Mesendoderm (in vitro differentiated cells): Measurements from ENCODE around the gene BMPR1B.
A peak's percentile ranks its signal among the peaks of the same experiment; 100 is the strongest.
"Not testable (repeated sequence)": the region's sequence is repeated elsewhere in the genome, so short reads cannot be mapped to it uniquely, and the experiment has no call there.

Experiments used
- DNase-seq: peaks from one replicate; pipeline ENCODE4 v3.0.0; 2013
- H2AK5ac ChIP-seq: 2 replicates; pipeline ENCODE4 v1.6.1; 2013; ENCODE audit warnings: low read length, inconsistent platforms
- H2BK120ac ChIP-seq: 2 replicates; pipeline ENCODE4 v1.6.1; 2013; ENCODE audit warnings: low read depth, mild to moderate bottlenecking, low read length, moderate library complexity, mixed read lengths
- H2BK15ac ChIP-seq: replicated peaks from 2 replicates; pipeline ENCODE4 v1.6.1; 2013; ENCODE audit warnings: low read depth, mild to moderate bottlenecking, moderate library complexity
- H2BK5ac ChIP-seq: 2 replicates; pipeline ENCODE4 v1.6.1; 2013; ENCODE audit warnings: low read length, inconsistent platforms
- H3K18ac ChIP-seq: 2 replicates; pipeline ENCODE4 v1.6.1; 2013; ENCODE audit warnings: mild to moderate bottlenecking, low read length, mixed read lengths
- H3K23ac ChIP-seq: one replicate; pipeline ENCODE4 v1.6.1; 2013; ENCODE audit warnings: low read length
- H3K27ac ChIP-seq: 2 replicates; pipeline ENCODE4 v1.5.1; 2013; ENCODE audit warnings: low read depth, mild to moderate bottlenecking, inconsistent platforms, low read length, moderate library complexity
- H3K27me3 ChIP-seq: 2 replicates; pipeline ENCODE4 v1.6.1; 2013; ENCODE audit warnings: low read length, control low read depth, mild to moderate bottlenecking, inconsistent platforms; ENCODE audit not compliant: insufficient read depth, poor library complexity
- H3K36me3 ChIP-seq: 2 replicates; pipeline ENCODE4 v1.6.1; 2013; ENCODE audit warnings: low read length, inconsistent platforms; ENCODE audit not compliant: control insufficient read depth, insufficient read depth
- H3K4ac ChIP-seq: one replicate; pipeline ENCODE4 v1.6.1; 2013; ENCODE audit warnings: low read depth, mild to moderate bottlenecking, low read length, moderate library complexity
- H3K4me1 ChIP-seq: 2 replicates; pipeline ENCODE4 v1.6.1; 2013; ENCODE audit warnings: low read depth, low read length, inconsistent platforms; ENCODE audit not compliant: control insufficient read depth
- H3K4me2 ChIP-seq: 2 replicates; pipeline ENCODE4 v1.6.1; 2013; ENCODE audit warnings: low read length
- H3K4me3 ChIP-seq: 2 replicates; pipeline ENCODE4 v1.5.1; 2013; ENCODE audit warnings: mild to moderate bottlenecking, low read length
- H3K56ac ChIP-seq: one replicate; pipeline ENCODE4 v1.6.1; 2013; ENCODE audit warnings: low read length
- H3K79me1 ChIP-seq: 2 replicates; pipeline ENCODE4 v1.6.1; 2013; ENCODE audit warnings: low read length, inconsistent platforms
- H3K79me2 ChIP-seq: 2 replicates; pipeline ENCODE4 v1.6.1; 2013; ENCODE audit warnings: mild to moderate bottlenecking, low read length; ENCODE audit not compliant: control insufficient read depth, insufficient read depth
- H3K9ac ChIP-seq: 2 replicates; pipeline ENCODE4 v1.6.1; 2013; ENCODE audit warnings: low read length, inconsistent platforms
- H4K5ac ChIP-seq: one replicate; pipeline ENCODE4 v1.6.1; 2013; ENCODE audit warnings: low read length
- H4K8ac ChIP-seq: one replicate; pipeline ENCODE4 v1.6.1; 2013; ENCODE audit warnings: low read depth, mild to moderate bottlenecking, control low read depth, low read length, moderate library complexity
- WGBS: extraction: QIAGEN DNeasy Blood & Tissue Kit; methylation state at CpG from one replicate; pipeline ENCODE4 v1.1.7; 2013; ENCODE audit warnings: low lambda C conversion rate, missing lambda C conversion rate; ENCODE audit not compliant: insufficient coverage; ENCODE audit errors: extremely low coverage; 5-methylcytosine and 5-hydroxymethylcytosine counted together

BMPR1B gene

GRCh38 chr4:94826206-94826605 lies 68.5 kb downstream of the BMPR1B start:
- no peak for DNase-seq
- H3K9ac ChIP-seq: no peak overlapping the region
- H2BK5ac ChIP-seq: no peak overlapping the region
- H2AK5ac ChIP-seq: no peak overlapping the region
- H4K5ac ChIP-seq: no peak overlapping the region
- H2BK120ac ChIP-seq: no peak overlapping the region
- no peak overlapping the region for H3K56ac ChIP-seq
- no peaks in the 10 kb centered on the region for H3K27me3 ChIP-seq
- no CpG with 5 or more reads among the region's 5 CpGs for WGBS
- no peak overlapping the region for H3K27ac ChIP-seq
- no peak overlapping the region for H3K4me3 ChIP-seq
- no peaks in the 10 kb centered on the region for H3K79me1 ChIP-seq
- H3K4me2 ChIP-seq: no peak overlapping the region
- no peaks in the 10 kb centered on the region for H3K36me3 ChIP-seq
- no peak overlapping the region for H3K4ac ChIP-seq
- no peaks in the 10 kb centered on the region for H3K79me2 ChIP-seq
- no peak overlapping the region for H3K23ac ChIP-seq
- peak overlapping the region; percentile 39 for H3K18ac ChIP-seq
- peak overlapping the region; percentile 57 for H2BK15ac ChIP-seq
- H4K8ac ChIP-seq: no peak overlapping the region
- peaks cover 3% of the 10 kb centered on the region for H3K4me1 ChIP-seq

DNA sequence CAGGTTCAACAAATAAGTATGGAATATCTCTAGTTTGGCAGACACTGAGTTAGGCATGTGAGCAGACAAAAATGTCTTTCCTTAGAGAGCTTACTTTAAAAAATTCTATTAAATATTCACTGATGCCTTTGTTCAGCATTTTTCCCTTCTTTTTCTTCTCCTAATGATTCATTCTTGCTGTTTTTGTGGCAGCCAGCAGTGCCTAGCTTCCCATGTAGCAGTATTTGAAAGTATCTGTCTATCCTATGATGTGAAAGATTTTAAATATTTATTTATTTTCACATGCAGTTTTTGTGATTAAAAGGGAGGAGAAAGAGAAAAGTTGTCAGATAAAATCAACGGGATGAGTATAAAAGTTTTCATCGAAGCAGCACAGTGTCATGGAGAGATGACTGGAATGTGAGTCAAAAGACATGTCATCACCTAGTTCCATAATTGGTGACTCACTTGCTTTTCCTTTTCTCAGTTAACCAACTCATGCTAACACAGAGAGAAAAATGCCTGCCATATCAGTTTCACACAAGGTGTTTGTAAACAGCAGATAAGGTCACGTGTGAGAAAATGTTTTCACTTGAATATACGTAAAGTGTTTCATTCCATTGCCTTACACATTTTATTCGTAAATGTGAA lies 69.8 kb downstream of the BMPR1B start:
- WGBS: no CpG with 5 or more reads among the region's 5 CpGs
- no peak overlapping the region for H3K9ac ChIP-seq

DNA sequence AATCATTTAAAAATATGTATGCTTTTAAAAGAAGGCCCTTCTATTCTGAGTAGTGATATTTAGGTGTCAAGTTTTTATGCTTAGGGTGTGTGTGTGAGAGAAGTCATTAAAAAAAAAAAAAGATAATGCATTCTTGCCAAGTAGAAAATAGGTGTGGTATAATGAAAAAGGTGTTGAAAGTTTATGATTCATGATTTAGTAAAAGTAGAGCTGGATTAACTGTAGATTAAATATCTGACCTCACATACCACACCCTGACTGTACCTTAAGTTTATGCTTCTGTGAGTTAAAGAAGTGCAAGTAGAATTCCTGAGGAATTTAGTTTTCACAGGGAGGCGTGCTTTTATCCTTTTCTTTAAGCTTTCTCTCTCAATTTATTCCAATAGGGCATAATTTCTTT lies 71.1 kb downstream of the BMPR1B start:
- Histone ChIP-seq H3K79me2 (no peaks in the 10 kb centered on the region), H3K27me3 (no peaks in the 10 kb centered on the region), H3K4me1 (peaks cover 3% of the 10 kb centered on the region), H3K4ac (no peak overlapping the region), H2BK5ac (no peak overlapping the region), H4K5ac (no peak overlapping the region), H3K18ac (no peak overlapping the region), H2AK5ac (no peak overlapping the region), H3K4me3 (no peak overlapping the region), H2BK15ac (peak overlapping the region; percentile 19), H3K9ac (no peak overlapping the region), H3K27ac (no peak overlapping the region), H4K8ac (no peak overlapping the region), H3K36me3 (no peaks in the 10 kb centered on the region), H2BK120ac (no peak overlapping the region), H3K79me1 (no peaks in the 10 kb centered on the region), H3K4me2 (no peak overlapping the region), H3K23ac (no peak overlapping the region), H3K56ac (no peak overlapping the region)
- no CpG with 5 or more reads among the region's 1 CpG for WGBS
- no peak for DNase-seq

More for the DNA sequence above, 69.8 kb downstream of the BMPR1B start:
- Histone ChIP-seq H3K79me1 (no peaks in the 10 kb centered on the region), H2BK5ac (no peak overlapping the region), H3K4me1 (peaks cover 3% of the 10 kb centered on the region), H3K4ac (no peak overlapping the region), H3K36me3 (no peaks in the 10 kb centered on the region), H2BK15ac (peak overlapping the region; percentile 85), H3K18ac (no peak overlapping the region), H4K8ac (no peak overlapping the region), H4K5ac (no peak overlapping the region), H3K4me3 (no peak overlapping the region), H2AK5ac (no peak overlapping the region), H3K23ac (no peak overlapping the region), H3K27ac (no peak overlapping the region), H3K4me2 (no peak overlapping the region), H3K79me2 (no peaks in the 10 kb centered on the region), H2BK120ac (no peak overlapping the region), H3K56ac (no peak overlapping the region), H3K27me3 (no peaks in the 10 kb centered on the region)
- peak; percentile 94 for DNase-seq

DNA sequence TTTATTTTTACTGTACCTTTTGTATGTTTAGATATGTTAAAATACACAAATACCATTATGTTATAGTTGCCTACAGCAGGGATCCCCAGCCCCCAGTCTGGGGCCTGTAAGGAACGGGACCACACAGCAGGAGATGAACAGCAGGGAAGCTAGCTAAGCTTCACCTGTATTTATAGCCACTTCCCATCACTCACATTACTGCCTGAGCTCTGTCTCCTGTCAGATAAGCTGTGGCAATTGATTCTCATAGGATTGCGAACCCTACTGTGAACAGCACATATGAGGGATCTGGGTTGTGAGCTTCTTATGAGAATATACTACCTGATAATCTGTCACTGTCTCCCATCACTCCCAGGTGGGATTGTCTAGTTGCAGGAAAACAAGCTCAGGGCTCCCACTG lies 73.9 kb downstream of the BMPR1B start:
- Histone ChIP-seq H3K4me3 (no peak overlapping the region), H3K27ac (no peak overlapping the region), H2BK120ac (no peak overlapping the region), H3K56ac (no peak overlapping the region), H2AK5ac (no peak overlapping the region), H3K36me3 (no peaks in the 10 kb centered on the region), H3K9ac (no peak overlapping the region), H3K18ac (no peak overlapping the region), H3K79me2 (no peaks in the 10 kb centered on the region), H3K79me1 (no peaks in the 10 kb centered on the region), H4K8ac (no peak overlapping the region), H3K27me3 (no peaks in the 10 kb centered on the region), H4K5ac (no peak overlapping the region), H2BK15ac (no peak overlapping the region), H3K4me1 (peaks cover 3% of the 10 kb centered on the region), H2BK5ac (no peak overlapping the region), H3K23ac (no peak overlapping the region), H3K4ac (no peak overlapping the region), H3K4me2 (no peak overlapping the region)
- peak; percentile 35 for DNase-seq
- no CpG with 5 or more reads among the region's 2 CpGs for WGBS

GRCh38 chr4:94832329-94832728 lies 74.6 kb downstream of the BMPR1B start:
- H2BK120ac ChIP-seq, H2BK15ac ChIP-seq, H2BK5ac ChIP-seq, H3K4me3 ChIP-seq, H3K4me2 ChIP-seq, H4K8ac ChIP-seq, H3K9ac ChIP-seq, H3K18ac ChIP-seq, DNase-seq, H3K79me1 ChIP-seq, H3K4ac ChIP-seq, H4K5ac ChIP-seq, H3K23ac ChIP-seq, H3K79me2 ChIP-seq, H3K27ac ChIP-seq, H3K56ac ChIP-seq, H3K36me3 ChIP-seq, H3K27me3 ChIP-seq, H2AK5ac ChIP-seq, H3K4me1 ChIP-seq: not testable (repeated sequence)
- WGBS: no CpG with 5 or more reads among the region's 5 CpGs

DNA sequence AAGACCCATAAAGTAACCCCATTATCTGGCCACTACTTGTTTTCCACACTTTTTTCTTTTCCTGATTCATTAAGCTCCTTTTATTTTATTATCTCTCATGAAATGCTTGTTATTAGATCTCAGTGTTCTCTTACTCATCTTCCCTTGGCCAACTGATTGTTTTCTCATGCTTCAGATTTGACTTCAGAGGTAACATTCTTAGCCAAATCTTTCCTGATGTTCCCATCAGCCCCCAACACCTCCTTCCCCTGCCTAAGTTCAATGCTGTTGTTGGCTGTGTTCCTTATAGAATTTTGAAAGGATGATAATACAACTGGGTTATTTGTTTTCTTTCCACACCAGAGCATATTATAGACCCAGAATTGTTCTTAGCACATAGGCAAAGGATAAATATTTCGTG lies 75.6 kb downstream of the BMPR1B start:
- H2BK15ac ChIP-seq: no peak overlapping the region
- no peak overlapping the region for H3K9ac ChIP-seq
- no peak overlapping the region for H4K5ac ChIP-seq
- WGBS: no CpG with 5 or more reads among the region's 1 CpG
- no peak overlapping the region for H3K27ac ChIP-seq
- no peak overlapping the region for H3K4ac ChIP-seq
- no peak overlapping the region for H2AK5ac ChIP-seq
- H3K79me1 ChIP-seq: no peaks in the 10 kb centered on the region
- H3K79me2 ChIP-seq: no peaks in the 10 kb centered on the region
- DNase-seq: no peak
- H3K27me3 ChIP-seq: no peaks in the 10 kb centered on the region
- H4K8ac ChIP-seq: no peak overlapping the region
- no peak overlapping the region for H2BK5ac ChIP-seq
- no peak overlapping the region for H3K23ac ChIP-seq
- H2BK120ac ChIP-seq: no peak overlapping the region
- no peaks in the 10 kb centered on the region for H3K4me1 ChIP-seq
- H3K18ac ChIP-seq: no peak overlapping the region
- no peaks in the 10 kb centered on the region for H3K36me3 ChIP-seq
- no peak overlapping the region for H3K4me2 ChIP-seq
- no peak overlapping the region for H3K4me3 ChIP-seq
- no peak overlapping the region for H3K56ac ChIP-seq
